ENCODE results near the gene DALRD3.

The DALRD3 gene, protein sequence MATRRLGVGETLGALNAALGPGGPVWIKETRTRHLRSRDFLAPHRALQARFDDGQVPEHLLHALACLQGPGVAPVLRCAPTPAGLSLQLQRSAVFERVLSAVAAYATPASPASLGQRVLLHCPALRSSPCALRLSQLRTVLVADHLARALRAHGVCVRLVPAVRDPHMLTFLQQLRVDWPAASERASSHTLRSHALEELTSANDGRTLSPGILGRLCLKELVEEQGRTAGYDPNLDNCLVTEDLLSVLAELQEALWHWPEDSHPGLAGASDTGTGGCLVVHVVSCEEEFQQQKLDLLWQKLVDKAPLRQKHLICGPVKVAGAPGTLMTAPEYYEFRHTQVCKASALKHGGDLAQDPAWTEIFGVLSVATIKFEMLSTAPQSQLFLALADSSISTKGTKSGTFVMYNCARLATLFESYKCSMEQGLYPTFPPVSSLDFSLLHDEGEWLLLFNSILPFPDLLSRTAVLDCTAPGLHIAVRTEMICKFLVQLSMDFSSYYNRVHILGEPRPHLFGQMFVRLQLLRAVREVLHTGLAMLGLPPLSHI

DNA sequence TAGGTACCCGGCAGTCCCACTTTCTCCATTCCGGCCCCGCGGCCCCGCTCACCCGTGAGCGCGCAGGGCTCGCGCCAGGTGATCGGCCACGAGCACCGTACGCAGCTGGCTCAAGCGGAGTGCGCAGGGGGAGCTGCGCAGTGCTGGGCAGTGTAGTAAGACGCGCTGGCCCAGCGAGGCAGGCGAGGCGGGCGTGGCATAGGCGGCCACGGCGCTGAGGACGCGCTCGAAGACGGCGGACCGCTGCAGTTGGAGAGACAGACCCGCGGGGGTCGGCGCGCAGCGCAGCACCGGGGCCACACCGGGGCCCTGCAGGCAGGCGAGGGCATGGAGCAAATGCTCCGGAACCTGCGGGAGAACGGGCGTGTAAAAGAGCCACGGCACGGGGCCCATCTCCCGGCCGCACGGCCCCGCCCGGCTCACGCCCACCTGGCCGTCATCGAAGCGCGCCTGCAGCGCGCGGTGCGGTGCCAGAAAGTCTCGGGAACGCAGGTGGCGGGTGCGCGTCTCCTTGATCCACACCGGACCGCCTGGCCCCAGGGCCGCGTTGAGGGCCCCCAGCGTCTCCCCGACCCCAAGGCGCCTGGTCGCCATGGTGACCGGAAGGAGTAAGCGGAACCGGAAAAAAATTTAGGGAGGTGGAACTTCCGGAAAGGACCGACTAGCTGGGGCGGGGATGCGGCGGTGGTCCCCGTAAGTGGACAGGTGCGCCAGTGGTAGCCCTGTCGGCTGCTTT is at the start of gene DALRD3:
TSS of gene DALRD3 (minus strand) at position 610 of the 736 bp plus-strand sequence. CDS start at position 594, 16 bp downstream.
- FAIRE-seq, result no peak

DNA sequence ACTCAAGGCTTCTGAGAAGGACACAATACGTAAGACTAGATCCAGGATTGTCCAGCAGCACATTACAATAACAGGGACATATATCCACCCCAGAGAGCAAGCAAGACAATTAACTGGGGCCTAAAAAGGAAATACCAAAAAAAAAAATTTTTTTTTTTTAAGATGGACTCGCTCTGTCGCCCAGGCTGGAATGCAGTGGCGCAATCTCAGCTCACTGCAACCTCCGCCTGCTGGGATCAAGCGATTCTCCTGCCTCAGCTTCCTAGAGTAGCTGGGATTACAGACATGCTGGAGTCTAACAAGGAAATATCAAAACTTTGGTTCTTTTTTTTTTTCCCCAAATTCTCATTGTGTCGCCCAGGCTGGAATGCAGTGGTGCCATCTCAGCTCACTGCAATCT is 39.6 kb upstream of the DALRD3 start:
- no peak for FAIRE-seq

DNA sequence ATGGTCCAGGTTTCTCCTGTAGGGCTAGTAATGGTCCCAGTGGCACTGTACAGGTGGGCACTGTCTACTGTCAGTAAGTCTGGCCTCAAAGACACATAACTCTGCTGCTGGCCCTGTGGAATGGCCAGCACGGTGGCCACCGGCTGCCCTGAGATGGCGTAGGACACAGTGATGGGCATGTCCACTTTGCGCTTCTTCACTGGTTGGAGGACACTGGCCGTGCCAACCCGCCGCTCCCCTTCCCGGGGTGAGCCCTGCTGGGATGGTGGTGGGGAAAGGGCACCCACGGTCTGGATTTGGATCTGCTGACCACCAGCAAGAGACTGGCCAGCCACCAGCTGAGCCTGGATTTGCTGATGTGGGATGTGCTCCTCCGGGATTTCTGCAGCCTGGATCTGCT is 38.9 kb upstream of the DALRD3 start:
- no peak for FAIRE-seq

DNA sequence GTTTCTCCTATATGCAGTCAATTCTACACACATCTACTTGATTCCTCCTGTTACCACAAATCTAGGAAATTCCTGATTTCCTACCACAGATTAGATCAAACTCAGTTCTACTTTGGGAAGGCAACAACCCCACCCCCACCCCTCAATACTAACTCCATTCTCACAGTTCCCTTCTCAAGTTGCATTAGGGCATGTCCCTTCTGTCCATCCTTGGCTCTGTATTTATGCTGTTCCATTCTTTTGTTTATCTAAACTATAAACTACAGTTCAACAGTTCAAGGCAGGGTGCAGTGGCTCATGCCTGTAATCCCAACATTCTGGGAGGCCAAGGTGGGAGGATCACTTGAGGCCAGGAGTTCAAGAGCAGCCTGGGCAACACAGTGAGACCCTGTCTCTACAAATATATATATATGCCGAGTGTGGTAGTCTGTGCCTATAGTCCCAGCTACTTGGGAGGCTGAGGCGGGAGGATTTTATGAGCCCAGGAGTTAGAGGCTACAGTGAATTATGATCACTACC is 36.0 kb upstream of the DALRD3 start:
- no peak for FAIRE-seq

DNA sequence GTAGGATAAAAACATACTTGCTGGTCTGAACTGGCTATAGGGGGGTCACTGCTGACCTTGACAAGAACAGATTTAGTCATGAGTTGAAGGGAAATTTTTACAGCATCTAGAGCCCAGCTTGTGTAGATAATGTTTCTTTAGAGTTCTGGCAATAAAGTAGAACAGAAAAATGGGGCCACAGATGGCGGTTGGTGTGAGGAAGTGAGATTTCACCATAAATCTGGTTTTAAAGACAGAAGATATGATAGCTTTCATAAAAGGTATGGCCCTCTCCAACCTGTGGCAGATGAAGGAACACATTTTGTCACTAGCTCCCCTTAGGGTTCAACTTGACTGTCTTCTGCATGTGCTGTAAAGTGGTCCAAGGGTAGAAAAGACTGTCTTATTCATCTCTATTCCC is 35.2 kb upstream of the DALRD3 start:
- FAIRE-seq, result no peak

DNA sequence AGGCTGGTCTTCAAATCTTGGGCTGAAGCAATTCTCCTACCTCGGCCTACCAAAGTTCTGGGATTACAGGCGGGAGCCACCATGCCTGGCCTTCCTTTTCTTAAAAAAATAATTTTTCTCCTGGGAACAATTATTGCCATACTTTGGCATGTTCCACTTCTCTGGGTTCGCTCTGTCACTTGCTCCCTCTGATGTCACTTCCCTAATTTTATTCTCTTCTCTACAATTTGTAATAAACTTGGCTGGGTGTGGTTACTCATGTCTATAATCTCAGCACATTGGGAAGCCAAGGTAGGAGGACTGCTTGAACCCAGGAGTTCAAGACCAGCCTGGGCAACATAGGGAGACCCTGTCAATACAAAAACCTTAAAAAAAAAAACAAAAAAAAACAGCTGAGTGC is 16.9 kb upstream of the DALRD3 start:
- FAIRE-seq, result no peak

DNA sequence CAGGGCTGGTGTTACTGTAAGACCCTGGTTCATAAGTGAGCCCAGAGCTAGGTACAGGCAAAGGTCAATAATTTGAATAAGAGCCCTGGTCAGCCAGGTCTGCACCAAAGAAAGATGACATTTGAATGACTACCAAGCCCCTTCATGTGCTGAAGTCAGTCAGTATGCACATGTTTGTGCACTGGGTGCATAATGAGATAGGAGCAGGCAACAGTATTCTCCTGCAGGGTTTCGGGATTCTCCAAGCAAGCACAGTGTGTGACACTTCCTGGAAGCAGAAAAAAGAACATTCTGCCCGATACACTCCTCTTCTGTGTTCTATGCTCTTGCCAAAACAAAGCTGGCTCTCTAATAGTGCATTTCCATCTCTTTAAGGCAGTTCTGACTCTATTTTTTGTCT is 16.3 kb upstream of the DALRD3 start:
- FAIRE-seq, result no peak

DNA sequence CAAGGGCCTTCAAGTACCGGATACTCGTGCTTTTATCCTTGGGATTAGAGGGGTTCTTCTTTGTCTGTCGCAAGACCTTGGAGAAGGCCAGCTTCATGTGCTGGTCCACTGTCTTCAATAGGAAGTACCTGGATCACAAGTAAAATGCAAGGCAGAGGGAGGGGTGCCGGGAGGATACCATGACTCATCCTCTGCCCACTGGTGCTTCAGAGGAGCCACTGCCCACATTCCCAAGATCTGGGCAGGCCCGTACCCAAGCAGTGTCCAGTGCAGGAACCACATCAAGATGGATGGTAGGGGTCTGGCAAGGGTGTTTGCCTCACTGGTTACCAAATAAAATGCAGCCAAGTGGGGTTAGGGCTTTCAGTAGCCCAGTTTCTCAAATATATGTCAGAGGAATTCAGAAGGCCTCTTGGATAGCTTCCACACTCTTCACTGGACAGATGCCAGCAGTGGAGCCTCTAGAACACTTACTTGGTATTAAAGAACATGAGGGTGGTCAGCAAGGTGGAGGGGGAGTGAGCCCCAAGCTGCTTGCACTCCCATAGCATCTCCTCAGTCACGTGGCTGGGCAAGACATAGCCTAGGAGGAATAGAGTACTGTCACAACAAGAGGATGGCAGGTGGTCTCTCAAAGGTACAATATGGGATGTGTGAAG is 14.4 kb upstream of the DALRD3 start:
- no peak for FAIRE-seq

DNA sequence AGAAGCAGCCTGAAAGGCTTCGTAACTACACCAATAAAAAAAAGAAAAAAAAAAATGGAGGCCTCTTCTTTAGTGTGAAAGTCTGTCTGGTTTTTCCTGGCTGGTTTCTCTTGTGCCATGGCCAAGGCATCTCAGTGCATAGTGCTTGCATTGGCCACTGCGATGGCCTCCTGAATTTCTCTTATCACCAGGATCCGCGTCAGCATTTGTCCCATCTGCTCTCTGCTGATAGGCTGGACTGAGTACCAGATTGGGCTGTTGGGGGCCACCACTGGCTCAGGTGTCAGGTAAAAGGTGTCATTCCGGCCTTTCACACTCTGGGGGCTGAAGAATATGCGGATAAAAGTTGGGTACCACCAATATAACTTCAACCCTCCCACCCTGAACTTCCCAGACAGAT is 11.9 kb upstream of the DALRD3 start:
- no peak for FAIRE-seq

DNA sequence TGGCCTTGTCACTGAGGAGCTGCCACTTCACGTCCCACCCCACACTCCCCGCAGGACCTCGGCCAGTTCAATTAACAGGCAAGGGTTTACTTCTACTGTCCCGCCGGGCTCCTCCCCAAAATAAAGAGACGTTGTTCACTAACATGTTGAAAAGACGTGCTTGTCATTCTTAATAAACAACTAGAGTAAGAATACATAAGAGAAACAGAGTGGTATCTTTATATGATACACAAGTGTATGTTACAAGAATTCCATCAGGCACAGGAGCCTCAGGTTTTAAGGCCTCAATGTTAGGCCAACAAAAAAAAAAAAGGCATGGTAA is 11.1 kb upstream of the DALRD3 start:
- FAIRE-seq, result no peak

DNA sequence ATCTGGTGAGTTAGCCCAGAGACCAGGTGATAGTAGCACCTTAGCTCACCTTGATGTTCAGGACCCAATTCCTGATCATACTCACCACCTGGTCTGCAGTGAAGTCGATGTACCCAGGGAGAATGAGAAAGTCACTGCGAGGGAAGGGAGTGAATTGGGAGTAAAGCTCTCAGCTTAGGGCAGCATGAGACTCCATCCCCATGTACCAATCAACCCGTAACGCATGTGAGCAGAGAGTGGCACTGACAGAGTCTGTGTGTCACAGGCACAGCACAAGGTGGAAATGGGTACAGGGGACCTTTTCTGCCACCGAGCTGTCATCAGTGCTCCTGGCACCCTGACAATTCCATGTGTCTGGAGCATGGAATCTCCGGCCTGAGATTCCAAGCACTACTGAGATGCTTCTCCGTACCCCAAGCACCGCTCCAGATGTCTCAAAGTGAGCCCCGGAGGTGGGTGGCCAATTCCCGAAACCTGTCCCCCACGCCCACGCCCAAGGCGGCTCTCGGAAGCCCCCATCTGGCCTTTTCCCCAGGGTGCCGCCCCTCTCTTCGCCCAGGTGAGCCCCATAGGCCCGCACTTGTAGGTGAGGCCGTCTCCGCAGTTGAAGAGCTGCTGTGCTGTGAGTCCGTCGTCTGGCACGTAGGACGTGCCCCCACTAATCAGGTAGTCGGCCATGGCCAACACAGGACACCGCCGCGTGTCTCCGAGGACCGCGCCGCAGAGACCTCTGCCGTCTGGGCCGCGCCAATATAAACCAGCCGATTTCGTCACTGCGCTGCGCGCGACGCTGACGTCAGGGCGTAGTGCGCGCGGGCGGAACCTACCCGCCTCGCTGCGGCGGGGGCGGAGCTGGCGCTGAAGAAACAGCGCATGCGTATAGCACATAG is 10.5 kb upstream of the DALRD3 start, which contains the start of gene IMPDH2:
TSS of gene IMPDH2 (minus strand) at position 726 of the 890 bp plus-strand sequence. CDS start at position 678, 48 bp downstream.
- FAIRE-seq, result no peak

DNA sequence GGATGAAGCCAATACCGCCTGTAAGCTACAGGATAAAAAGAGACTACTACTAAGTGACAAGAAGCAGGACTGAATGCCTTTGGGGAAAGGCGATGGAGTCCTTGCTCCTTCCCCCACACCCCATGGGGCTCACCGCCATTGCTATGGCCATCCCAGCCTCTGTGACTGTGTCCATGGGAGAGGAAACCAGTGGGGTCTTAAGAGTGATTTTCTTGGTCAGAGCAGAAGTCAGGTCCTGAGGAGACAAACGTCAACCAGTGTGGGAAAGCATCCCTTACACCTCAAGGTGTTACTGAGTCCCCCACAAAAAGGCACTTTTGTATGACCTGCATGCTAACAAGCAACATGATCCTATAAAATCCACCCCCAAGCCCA is 9.9 kb upstream of the DALRD3 start:
- no peak for FAIRE-seq

DNA sequence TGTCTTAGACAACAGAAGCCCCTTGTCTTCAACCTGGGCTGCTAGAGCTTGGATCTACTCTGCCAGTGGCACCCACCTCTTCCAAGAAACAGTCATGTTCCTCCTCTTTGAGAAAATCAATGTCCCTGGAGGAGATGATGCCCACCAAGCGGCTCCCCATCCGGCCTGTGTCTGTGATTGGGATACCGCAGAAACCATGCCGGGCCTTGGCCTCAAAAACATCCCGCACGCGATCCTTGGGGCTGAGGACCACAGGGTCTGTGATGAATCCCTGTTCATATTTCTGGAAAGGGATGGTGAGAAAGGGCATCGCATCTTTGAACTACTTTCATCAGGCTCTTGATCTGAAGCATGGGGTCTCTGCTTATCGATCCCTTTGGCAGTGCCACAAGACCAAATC is 9.3 kb upstream of the DALRD3 start:
- FAIRE-seq, result no peak

DNA sequence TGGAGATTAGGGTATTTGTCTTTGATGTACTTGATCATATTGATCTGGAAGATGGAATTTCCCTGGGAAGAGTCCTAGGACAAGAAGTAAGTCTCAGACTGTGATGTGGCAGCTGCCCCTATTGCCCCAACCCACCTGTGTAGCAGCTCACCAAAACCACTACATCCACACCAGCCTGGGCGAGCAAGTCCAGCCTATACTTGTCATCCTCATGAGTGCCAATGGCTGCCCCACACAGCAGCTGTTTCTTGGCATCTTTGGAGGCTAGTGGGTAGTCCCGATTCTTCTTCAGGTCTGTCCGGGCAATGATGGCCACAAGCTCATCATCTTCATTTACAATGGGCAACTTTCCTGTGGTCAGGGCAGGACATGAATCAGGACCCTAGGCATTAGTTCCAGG is 8.2 kb upstream of the DALRD3 start:
- no peak for FAIRE-seq

DNA sequence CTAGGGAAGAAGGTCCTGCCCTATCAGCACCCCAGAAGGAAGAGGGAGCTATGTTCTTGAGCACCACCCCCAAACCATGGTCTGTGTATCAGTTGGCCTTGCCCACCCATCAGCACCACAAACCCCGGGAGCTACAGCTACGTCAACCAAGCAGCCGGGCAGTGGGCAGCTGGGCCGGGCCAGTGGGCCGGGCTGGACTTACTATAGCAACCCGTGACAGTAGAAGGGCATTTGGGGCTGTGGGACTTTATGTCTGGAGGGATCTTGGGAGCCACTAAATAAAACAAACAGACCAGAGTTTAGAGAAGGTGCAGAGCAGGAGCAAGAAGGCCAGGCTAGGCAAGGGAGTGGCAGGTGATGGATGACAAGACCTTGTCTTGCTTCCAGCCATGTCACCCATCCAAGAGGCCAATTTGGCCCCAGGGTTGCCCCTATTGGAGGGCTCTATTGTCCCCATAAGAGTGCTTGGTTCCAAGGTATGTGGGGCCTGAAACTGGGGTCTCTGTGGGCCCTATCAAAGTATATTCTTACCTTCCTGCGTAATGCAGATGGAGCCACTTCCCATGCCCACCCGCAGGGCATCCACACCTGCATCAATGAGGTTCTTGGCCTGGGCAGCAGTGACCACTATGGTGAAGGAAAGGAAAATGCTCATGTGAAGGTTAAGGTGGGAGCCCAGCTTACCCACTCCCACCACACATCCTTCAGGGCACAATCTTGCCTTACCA is 7.6 kb upstream of the DALRD3 start:
- FAIRE-seq, result no peak

DNA sequence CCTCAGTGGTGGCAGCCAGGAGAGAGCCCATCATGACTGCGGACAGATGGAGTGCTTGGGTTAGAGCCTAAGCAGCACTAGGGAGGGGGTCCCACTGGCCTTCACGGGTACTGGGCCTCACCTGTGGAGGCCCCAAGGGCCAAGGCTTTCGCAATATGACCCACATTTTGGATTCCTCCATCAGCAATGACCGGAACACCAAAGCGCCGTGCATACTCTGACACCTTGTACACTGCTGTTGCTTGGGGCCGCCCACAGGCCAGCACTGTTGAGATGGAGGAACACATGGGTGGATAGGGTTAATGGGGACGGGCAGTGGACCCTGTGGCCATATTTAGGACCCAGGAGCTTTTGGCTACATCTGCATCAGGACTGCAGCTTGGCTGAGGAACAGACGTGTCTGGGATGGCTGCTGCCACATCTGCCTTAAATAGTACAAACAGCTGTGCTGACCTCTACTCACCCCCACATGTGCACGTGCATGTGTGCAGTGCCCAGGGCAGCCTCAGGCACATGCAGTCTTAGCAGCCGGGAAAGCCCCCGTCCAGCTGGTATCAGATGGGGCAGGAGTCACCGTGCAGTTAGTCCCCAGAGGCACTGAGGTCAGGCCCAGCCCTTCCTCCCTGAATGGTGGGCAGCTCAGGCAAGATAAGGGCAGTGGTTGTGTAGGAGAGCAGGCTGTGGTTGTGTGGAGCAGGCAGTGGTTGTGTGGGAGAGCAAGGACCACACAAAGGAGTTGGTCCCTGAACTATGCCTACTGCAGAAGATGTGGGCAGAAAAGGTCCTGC is 6.8 kb upstream of the DALRD3 start:
- FAIRE-seq, result no peak

DNA sequence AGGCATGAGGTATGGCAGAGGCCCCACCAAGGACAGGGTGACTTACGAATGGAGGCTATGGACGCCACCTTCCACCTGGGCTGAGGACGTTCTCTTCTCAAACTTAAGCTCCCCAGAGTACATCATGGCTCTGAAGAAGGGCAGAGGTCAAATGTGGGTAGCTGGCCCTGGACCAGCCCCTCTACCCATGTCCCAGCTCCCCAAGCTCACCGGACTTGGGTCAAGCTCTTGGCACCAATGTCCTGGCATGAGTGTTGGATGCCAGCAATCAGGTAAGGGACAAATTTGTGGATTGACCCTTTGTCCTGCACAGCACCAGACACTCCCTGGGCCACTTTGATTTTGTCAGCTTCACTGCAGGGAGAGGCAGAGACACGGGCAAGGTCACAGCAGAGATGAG is 6.1 kb upstream of the DALRD3 start:
- no peak for FAIRE-seq

DNA sequence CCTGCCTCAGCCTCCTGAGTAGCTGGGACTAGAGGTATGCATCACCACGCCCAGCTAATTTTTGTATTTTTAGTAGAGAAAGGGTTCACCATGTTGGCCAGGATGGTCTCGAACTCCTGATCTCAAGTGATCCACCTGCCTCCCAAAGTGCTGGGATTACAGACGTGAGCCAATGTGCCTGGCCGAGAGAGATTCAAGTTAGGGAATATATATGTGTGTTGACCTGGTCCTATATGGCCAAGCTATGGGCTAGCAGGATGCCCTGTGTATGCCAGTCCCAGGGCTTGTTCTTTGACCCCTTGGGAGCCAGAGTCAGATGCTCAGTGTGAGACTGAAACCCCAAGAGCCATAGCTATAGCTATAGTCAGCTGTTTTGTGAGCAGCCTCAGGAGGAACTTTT is 5.4 kb upstream of the DALRD3 start:
- FAIRE-seq, result no peak

DNA sequence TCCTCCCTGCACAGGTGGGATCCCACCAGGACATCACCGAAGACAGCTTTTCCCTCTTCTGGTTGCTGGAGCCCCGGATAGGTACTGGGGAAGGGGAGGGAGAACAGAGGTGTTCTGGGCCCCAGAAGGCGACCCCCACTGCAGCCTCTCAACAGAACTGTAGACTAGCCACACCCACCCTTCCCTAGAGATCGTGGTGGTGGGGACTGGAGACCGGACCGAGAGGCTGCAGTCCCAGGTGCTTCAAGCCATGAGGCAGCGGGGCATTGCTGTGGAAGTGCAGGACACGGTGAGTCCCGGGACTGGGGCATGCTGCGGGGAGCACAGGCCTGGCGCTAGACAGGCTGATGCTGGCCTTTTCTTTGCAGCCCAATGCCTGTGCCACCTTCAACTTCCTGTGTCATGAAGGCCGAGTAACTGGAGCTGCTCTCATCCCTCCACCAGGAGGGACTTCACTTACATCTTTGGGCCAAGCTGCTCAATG is 4.3 kb upstream of the DALRD3 start:
- FAIRE-seq, result no peak

DNA sequence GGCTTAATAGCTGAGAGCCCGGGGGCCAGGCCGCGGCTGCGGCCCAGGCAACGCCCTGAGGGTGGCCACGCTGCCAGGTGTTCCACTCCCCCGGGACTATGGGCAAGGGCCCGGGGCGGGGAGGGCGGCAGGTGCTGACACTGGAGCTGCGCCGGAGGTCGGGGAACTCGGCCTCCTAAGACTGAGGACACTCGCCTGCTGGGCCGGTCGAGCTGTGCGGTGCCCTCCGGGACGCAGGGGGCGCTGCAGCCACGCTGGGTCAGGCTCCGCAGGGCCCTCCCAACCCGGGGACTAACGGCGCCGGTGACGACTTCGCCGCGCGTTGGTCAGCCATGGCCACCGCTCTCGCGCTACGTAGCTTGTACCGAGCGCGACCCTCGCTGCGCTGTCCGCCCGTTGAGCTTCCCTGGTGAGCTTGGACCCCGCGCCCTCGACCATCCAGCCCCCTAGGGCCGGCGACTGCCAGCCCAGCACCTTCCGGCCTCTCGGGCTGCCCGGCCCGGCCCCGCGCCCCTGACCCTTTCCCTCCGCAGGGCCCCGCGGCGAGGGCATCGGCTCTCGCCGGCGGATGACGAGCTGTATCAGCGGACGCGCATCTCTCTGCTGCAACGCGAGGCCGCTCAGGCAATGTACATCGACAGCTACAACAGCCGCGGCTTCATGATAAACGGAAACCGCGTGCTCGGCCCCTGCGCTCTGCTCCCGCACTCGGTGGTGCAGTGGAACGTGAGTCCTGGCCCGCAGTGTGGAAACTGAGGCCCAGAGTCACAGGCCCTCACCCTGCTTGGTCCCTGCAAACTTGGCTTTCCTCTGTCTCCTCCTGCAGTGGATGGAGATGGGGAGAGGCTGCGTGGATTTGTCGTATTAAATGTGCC is 3.7 kb upstream of the DALRD3 start, which contains the start of gene NDUFAF3:
TSS of gene NDUFAF3 (plus strand) at position 309 of the 875 bp plus-strand sequence. CDS start at position 333, 24 bp downstream.
- FAIRE-seq, result no peak

All from TTC549 (cell line).